Hepatocyte (in vitro differentiated cells): ENCODE results near the gene NEDD4L.

Experiments used
- CTCF ChIP-seq: fragments of 200-600 bp; sonication (generic); IDR thresholded peaks from 2 replicates; pipeline ENCODE4 v1.5.1; 2016; ENCODE audit warnings: antibody characterized with exemption, mild to moderate bottlenecking; ENCODE audit not compliant: poor library complexity
- EZH2phosphoT487 ChIP-seq: fragments of 200-600 bp; sonication (generic); IDR thresholded peaks from one replicate; pipeline ENCODE4 v1.6.1; 2018; ENCODE audit warnings: antibody characterized with exemption, mild to moderate bottlenecking, low read depth, moderate library complexity; ENCODE audit not compliant: unreplicated experiment, severe bottlenecking

GRCh38 chr18:58339890-58340289, 295.9 kb downstream of the NEDD4L start:
- no peak for TF ChIP-seq CTCF
- TF ChIP-seq EZH2phosphoT487: no peak
